H1 (cell line): ENCODE measurements around the gene SLC35B2.

Experiments used
- CTCF ChIP-seq, 3 experiments: IDR thresholded peaks; 1 replicate in 2 of 3; 2 replicates in 1 of 3; pipeline versions ENCODE4 v1.5.1 to v1.6.1; 2011; ENCODE audit warnings: low read length in 3 of 3, mild to moderate bottlenecking in 3 of 3, inconsistent platforms in 2 of 3, low read depth in 1 of 3, moderate library complexity in 1 of 3; ENCODE audit not compliant: insufficient read depth in 1 of 3; ENCODE audit errors: control extremely low read depth in 1 of 3
- HDAC6 ChIP-seq: IDR thresholded peaks from one replicate; pipeline ENCODE4 v1.7.1; 2012; ENCODE audit warnings: low read depth, mild to moderate bottlenecking, inconsistent platforms, low read length, moderate library complexity
- NRF1 ChIP-seq: IDR thresholded peaks from 2 replicates; pipeline ENCODE4 v1.6.1; 2011; ENCODE audit warnings: mild to moderate bottlenecking, low read depth, low read length, improper control_type of control experiment
- POLR2A ChIP-seq, 2 experiments: IDR thresholded peaks; 1 replicate in 1 of 2; 2 replicates in 1 of 2; pipeline ENCODE4 v1.6.1; 2011; ENCODE audit warnings: low read depth in 2 of 2, low read length in 2 of 2, mild to moderate bottlenecking in 2 of 2; ENCODE audit errors: control extremely low read depth in 1 of 2
- POLR2AphosphoS5 ChIP-seq: IDR thresholded peaks from 2 replicates; pipeline ENCODE4 v1.6.1; 2011; ENCODE audit warnings: low read depth, low read length
- SIN3A ChIP-seq, 2 experiments: IDR thresholded peaks in 1 of 2; conservative IDR thresholded peaks in 1 of 2; 2 replicates each; pipeline ENCODE4 v1.6.1; 2011 to 2012; ENCODE audit warnings: low read length in 2 of 2, improper control_type of control experiment in 1 of 2, low read depth in 1 of 2, mild to moderate bottlenecking in 1 of 2
- TF ChIP-seq, protein P1 (sequence below): IDR thresholded peaks from 2 replicates; pipeline ENCODE4 v1.6.1; 2011; ENCODE audit warnings: low read length, improper control_type of control experiment

DNA sequence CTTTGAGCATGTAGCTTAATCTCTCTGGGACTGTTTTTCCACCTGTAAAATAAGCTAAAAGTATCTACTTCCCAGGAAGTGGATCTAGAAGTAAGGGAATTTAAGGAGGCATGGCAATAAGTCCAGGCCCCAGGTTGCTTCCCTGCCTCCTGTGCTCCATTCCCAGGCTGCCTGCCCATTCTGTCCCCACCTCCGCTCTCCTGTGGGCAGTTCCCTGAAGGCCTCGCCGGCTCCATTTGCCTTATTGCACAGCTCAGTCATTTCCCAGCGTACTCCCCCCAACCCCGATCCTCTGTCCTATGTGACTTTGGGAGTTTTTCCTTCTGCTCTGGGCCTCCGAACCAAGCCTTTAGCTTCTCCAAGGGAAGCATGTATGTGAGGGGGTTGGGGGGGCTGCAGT, 29.3 kb downstream of the SLC35B2 start:
- no peak for TF ChIP-seq CTCF (IDR thresholded peaks at IDR 0.05; ENCODE audit: control extremely low read depth in 1 of 3, insufficient read depth in 1 of 3, low read depth in 1 of 3, low read length in 3 of 3)
- no peak for TF ChIP-seq POLR2AphosphoS5
- TF ChIP-seq, protein P1, sequence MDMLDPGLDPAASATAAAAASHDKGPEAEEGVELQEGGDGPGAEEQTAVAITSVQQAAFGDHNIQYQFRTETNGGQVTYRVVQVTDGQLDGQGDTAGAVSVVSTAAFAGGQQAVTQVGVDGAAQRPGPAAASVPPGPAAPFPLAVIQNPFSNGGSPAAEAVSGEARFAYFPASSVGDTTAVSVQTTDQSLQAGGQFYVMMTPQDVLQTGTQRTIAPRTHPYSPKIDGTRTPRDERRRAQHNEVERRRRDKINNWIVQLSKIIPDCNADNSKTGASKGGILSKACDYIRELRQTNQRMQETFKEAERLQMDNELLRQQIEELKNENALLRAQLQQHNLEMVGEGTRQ, result no peak
- TF ChIP-seq SIN3A (conservative IDR thresholded peaks at IDR 0.05 in 1 of 2, IDR thresholded peaks at IDR 0.05 in 1 of 2; ENCODE audit: low read depth in 1 of 2, low read length in 2 of 2), result no peak
- no peak for TF ChIP-seq POLR2A (IDR thresholded peaks at IDR 0.05; ENCODE audit: control extremely low read depth in 1 of 2, low read depth in 2 of 2, low read length in 2 of 2)
- TF ChIP-seq HDAC6, result no peak
- TF ChIP-seq NRF1, result no peak
